ENCODE results near the gene NCAM1. TPM values are rescaled to one million over a fixed set of nuclear protein-coding genes. Genes with fewer than 3 reads are reported as not detected.

Gene NCAM1
- total and polyA plus RNA-seq, 10 donors: 0.41 to 13.2 (median 7.1) TPM

GRCh38 chr11:113238721-113239120 is 277.5 kb downstream of the NCAM1 start:
- 84 to 98% (median 94%) methylated on average over 4 to 5 of the region's 5 CpGs for WGBS, 5 donors

GRCh38 chr11:113240389-113240788 is 279.2 kb downstream of the NCAM1 start:
- Histone ChIP-seq H3K27me3 (replicated peaks in 1 of 7) (peaks cover 0 to 32% (median 0%) of the 10 kb centered on the region in 7 donors), H3K27ac (no peak overlapping the region), H3K9me3 (no peaks in the 10 kb centered on the region), H3K4me1 (peaks cover 0 to 18% (median 0%) of the 10 kb centered on the region in 6 donors), H3K36me3 (no peaks in the 10 kb centered on the region), H3K4me3 (no peak overlapping the region)
- no peak for DNase-seq
- intact Hi-C loops (cut with DNase I; ENCODE audit: low total_unique reads): no loop called here
- TF ChIP-seq, protein P1, sequence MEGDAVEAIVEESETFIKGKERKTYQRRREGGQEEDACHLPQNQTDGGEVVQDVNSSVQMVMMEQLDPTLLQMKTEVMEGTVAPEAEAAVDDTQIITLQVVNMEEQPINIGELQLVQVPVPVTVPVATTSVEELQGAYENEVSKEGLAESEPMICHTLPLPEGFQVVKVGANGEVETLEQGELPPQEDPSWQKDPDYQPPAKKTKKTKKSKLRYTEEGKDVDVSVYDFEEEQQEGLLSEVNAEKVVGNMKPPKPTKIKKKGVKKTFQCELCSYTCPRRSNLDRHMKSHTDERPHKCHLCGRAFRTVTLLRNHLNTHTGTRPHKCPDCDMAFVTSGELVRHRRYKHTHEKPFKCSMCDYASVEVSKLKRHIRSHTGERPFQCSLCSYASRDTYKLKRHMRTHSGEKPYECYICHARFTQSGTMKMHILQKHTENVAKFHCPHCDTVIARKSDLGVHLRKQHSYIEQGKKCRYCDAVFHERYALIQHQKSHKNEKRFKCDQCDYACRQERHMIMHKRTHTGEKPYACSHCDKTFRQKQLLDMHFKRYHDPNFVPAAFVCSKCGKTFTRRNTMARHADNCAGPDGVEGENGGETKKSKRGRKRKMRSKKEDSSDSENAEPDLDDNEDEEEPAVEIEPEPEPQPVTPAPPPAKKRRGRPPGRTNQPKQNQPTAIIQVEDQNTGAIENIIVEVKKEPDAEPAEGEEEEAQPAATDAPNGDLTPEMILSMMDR (IDR thresholded peaks at IDR 0.05 in 8 of 11, conservative IDR thresholded peaks at IDR 0.05 in 3 of 11): no peak
- TF ChIP-seq POLR2AphosphoS5 (IDR thresholded peaks at IDR 0.05) (no peak), POLR2A (IDR thresholded peaks at IDR 0.05) (no peak)
- 76 to 88% (median 80%) methylated on average over 5 of the region's 5 CpGs for WGBS, 5 donors

More at GRCh38 chr11:113238721-113239120, 277.5 kb downstream of the NCAM1 start:
- Histone ChIP-seq H3K9me3 (no peaks in the 10 kb centered on the region), H3K27ac (no peak overlapping the region), H3K27me3 (replicated peaks in 1 of 7) (peaks cover 0 to 32% (median 0%) of the 10 kb centered on the region in 7 donors), H3K4me1 (peaks cover 0 to 16% (median 0%) of the 10 kb centered on the region in 6 donors), H3K4me3 (no peak overlapping the region), H3K36me3 (no peaks in the 10 kb centered on the region)
- TF ChIP-seq POLR2A (IDR thresholded peaks at IDR 0.05) (no peak), POLR2AphosphoS5 (IDR thresholded peaks at IDR 0.05) (no peak)
- TF ChIP-seq, protein P1 (IDR thresholded peaks at IDR 0.05 in 8 of 11, conservative IDR thresholded peaks at IDR 0.05 in 3 of 11): no peak
- DNase-seq: no peak
- intact Hi-C loops (cut with DNase I; ENCODE audit: low total_unique reads): no loop called here

GRCh38 chr11:113240790-113241635 is 279.8 kb downstream of the NCAM1 start:
- intact Hi-C loops (cut with DNase I; ENCODE audit: low total_unique reads): no loop called here
- Histone ChIP-seq H3K4me1 (peaks cover 0 to 18% (median 0%) of the 10 kb centered on the region in 6 donors), H3K9me3 (no peaks in the 10 kb centered on the region), H3K27ac (no peak overlapping the region), H3K36me3 (no peaks in the 10 kb centered on the region), H3K27me3 (replicated peaks in 1 of 7) (peaks cover 0 to 34% (median 0%) of the 10 kb centered on the region in 7 donors), H3K4me3 (no peak overlapping the region)
- no peak for TF ChIP-seq POLR2AphosphoS5 (IDR thresholded peaks at IDR 0.05)
- TF ChIP-seq POLR2A (IDR thresholded peaks at IDR 0.05): no peak
- no peak for DNase-seq
- 68 to 84% (median 71%) methylated on average over 12 of the region's 12 CpGs for WGBS, 5 donors

DNA sequence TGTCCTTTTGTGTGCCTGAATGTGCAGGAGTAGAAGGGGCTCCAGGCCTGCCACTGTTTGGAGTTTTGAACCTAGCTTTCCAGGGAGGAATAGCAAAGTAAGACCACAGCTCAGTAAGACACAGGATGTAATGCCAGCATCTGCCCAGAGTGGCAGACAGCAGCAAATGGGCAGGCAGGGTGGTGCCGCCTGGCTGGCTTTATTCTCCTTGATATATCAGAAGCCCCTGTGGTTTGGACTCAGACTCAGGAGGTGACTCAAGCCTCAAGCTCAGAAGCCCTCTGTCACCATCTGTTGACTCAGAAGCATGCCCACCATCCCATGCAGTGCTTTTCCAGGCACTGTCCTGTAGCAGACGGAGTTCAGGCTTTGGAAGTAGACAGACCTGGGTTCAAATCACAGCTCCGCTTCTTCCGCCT is 280.4 kb downstream of the NCAM1 start:
- DNase-seq: no peak
- intact Hi-C loops (cut with DNase I; ENCODE audit: low total_unique reads): no loop called here
- TF ChIP-seq, protein P1 (IDR thresholded peaks at IDR 0.05 in 8 of 11, conservative IDR thresholded peaks at IDR 0.05 in 3 of 11): no peak
- no peak for TF ChIP-seq POLR2A (IDR thresholded peaks at IDR 0.05)
- TF ChIP-seq POLR2AphosphoS5 (IDR thresholded peaks at IDR 0.05): no peak
- peaks cover 0 to 18% (median 0%) of the 10 kb centered on the region in 6 donors for H3K4me1 ChIP-seq
- H3K9me3 ChIP-seq: no peaks in the 10 kb centered on the region
- no peaks in the 10 kb centered on the region for H3K36me3 ChIP-seq
- no peak overlapping the region for H3K4me3 ChIP-seq
- 84 to 99% (median 93%) methylated on average over 4 of the region's 4 CpGs for WGBS, 5 donors
- no peak overlapping the region for H3K27ac ChIP-seq
- peaks cover 0 to 36% (median 0%) of the 10 kb centered on the region in 7 donors for H3K27me3 ChIP-seq (replicated peaks in 1 of 7)

Data from spleen (tissue), 11 donors.